Stomach (tissue), 4 donors: Measurements from ENCODE around the gene ADAMTS12.

Experiments used
- POLR2A ChIP-seq, 4 donors: fragments of 450-650 bp; IDR thresholded peaks; one replicate each; pipeline ENCODE4 v1.6.1; 2016; ENCODE audit warnings: antibody characterized with exemption in 4 of 4, control low read depth in 2 of 4, mild to moderate bottlenecking in 1 of 4, moderate library complexity in 1 of 4
- TF ChIP-seq, protein P1 (sequence below), 7 experiments: fragments of 450-650 bp in 4 of 7; fragments of 200-600 bp in 3 of 7; sonication (generic) in 3 of 7; IDR thresholded peaks; one replicate each; pipeline ENCODE4 v1.5.1; 2016 to 2019; ENCODE audit warnings: antibody characterized with exemption in 7 of 7, control low read depth in 2 of 7, mild to moderate bottlenecking in 1 of 7

DNA sequence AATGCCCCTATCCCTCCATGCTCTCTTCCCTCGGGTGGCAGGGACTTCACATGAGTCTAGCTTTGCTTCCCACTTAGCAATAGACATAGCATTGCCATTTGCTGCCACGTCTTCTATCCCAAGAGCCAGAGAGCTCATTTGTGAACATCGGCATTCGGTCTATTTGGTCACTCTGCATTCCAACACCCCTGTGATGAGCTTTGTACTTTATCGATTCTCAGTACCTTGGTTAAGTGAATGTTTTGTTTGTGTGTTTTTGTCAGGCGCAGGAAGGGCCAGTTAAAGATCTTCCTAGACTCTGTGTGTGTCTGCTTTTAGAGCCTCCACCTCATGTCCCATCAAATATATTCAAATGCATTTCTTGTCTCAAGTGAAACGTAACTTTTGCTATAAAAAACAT lies 309.4 kb downstream of the ADAMTS12 start:
- TF ChIP-seq, protein P1, sequence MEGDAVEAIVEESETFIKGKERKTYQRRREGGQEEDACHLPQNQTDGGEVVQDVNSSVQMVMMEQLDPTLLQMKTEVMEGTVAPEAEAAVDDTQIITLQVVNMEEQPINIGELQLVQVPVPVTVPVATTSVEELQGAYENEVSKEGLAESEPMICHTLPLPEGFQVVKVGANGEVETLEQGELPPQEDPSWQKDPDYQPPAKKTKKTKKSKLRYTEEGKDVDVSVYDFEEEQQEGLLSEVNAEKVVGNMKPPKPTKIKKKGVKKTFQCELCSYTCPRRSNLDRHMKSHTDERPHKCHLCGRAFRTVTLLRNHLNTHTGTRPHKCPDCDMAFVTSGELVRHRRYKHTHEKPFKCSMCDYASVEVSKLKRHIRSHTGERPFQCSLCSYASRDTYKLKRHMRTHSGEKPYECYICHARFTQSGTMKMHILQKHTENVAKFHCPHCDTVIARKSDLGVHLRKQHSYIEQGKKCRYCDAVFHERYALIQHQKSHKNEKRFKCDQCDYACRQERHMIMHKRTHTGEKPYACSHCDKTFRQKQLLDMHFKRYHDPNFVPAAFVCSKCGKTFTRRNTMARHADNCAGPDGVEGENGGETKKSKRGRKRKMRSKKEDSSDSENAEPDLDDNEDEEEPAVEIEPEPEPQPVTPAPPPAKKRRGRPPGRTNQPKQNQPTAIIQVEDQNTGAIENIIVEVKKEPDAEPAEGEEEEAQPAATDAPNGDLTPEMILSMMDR (IDR thresholded peaks at IDR 0.05) = no peak
- TF ChIP-seq POLR2A (IDR thresholded peaks at IDR 0.05) = no peak
